GM19240 (cell line): Measurements from ENCODE around the gene CCDC182.

Experiments
- DNase-seq: peaks from one replicate; pipeline ENCODE4 v3.0.0; 2011; ENCODE audit warnings: low spot score; ENCODE audit not compliant: insufficient read length

Gene CCDC182

DNA sequence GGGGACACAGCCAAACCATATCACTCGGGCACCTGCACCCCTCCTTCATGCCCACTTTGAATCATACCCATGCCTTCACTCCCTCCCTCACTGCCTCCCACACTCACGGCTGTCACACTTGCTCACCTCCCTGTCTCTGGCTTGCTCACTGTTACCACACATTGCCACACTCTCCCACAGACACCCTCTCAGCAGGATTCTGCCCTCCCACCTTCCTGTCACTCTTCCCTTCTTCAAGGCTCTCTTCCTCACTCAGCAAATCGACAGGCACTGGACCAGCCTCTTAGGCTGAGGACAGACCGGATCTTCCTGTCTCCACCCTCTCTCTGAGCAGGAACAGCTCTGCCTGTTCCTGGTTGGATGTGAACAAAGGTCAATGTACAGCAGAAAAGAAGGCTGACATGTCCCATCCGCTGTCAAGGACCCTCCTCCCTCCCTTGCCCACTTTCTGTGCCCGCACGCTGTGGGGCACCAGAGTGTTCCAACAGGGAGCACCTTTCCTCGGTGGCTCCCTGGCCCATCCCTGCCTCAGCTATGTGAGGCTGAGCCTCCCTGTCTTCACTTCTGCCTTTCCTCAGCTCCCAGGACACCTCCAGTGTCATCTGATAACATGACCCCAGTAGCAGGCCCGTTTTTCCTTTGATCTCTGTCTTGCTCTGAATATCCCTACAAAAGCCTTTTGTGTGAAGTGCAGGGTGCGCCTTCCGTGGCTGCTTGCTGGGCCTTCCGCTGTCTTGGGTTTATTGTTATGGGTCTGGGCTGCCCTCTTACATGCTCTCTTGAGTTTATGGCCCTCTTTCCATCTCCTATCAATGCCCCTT, 47.0 kb downstream of the CCDC182 start:
- no peak for DNase-seq

DNA sequence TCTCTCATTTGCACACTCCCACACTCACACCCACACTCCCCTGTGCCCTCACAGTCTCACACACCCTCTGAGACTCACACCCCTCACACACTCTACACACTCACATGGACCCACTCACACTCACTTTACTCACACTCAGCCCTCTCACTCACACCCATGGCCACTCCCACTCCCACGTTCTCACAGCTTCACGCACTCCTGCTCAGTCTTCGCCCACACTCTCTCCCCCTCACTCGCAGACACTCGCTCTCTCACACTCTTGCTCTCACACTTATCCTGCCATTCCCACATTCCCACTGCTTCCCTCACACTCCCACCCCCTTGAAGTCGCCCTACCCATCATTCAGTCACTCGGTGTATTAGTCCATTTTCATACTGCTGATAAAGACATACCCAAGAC, 47.9 kb downstream of the CCDC182 start:
- no peak for DNase-seq

DNA sequence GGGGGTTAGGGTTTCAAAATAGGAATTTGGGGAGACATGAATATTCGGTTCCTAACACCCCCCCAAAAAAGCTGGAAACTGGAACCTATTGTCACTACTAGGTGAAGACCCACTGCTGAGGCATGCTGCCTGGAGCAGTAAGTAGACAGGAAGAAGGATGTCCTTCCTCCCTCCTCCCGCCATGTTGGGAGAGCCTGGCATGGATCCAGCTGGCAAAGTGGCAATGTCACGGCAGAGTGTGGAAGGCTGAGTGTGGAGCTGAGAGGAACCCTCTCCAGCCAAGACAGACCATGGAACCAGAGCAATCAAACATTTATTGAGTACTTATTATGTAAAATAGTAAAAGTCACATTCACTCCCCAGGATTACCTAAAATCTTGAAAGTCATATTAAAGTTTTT, 49.0 kb downstream of the CCDC182 start:
- no peak for DNase-seq
